HEK293 (cell line): ENCODE results near the gene ENO4.
A peak's percentile ranks its signal among the peaks of the same experiment; 100 is the strongest.

Experiments
- CTCF ChIA-PET: fragments of 350-600 bp; formaldehyde crosslinking; extraction: SDS; loops from one replicate; lab custom pipeline; 2021; ENCODE audit warnings: antibody characterized with exemption; lab: Yijun Ruan, JAX
- POLR2A ChIA-PET: fragments of 300-600 bp; formaldehyde crosslinking; extraction: SDS; loops from one replicate; lab custom pipeline; 2020; ENCODE audit warnings: antibody characterized with exemption, inconsistent platforms; lab: Yijun Ruan, JAX
- H3K27ac ChIP-seq: fragments of 200-500 bp; sonication (Bioruptor generic); 2 replicates; pipeline ENCODE4 v1.5.1; 2014; ENCODE audit warnings: low read depth, low read length, control low read depth, inconsistent platforms; ENCODE audit errors: extremely low read depth
- H3K36me3 ChIP-seq, 2 experiments: fragments of 200-500 bp in 1 of 2; sonication (Bioruptor generic) in 1 of 2; 1 replicate in 1 of 2; 2 replicates in 1 of 2; pipeline ENCODE4 v1.5.1; 2014 to 2017; ENCODE audit warnings: inconsistent platforms in 2 of 2, low read length in 2 of 2; ENCODE audit not compliant: control insufficient read depth in 2 of 2, insufficient read depth in 1 of 2
- H3K4me1 ChIP-seq: fragments of 200-500 bp; sonication (Bioruptor generic); 2 replicates; pipeline ENCODE4 v1.5.1; 2014; ENCODE audit warnings: mild to moderate bottlenecking, low read length, inconsistent platforms; ENCODE audit not compliant: control insufficient read depth, insufficient read depth
- H3K4me3 ChIP-seq: 2 replicates; pipeline ENCODE4 v1.5.1; 2011; ENCODE audit warnings: low read depth, mild to moderate bottlenecking, control low read depth, low read length, moderate library complexity
- H3K9me3 ChIP-seq: fragments of 200-500 bp; sonication (Bioruptor generic); 2 replicates; pipeline ENCODE4 v1.5.1; 2014; ENCODE audit warnings: low read depth, low read length, inconsistent platforms; ENCODE audit not compliant: control insufficient read depth, insufficient read depth
- BCL6B ChIP-seq: fragments of 450-650 bp; formaldehyde crosslinking; IDR thresholded peaks from 2 replicates; pipeline ENCODE4 v1.5.1; 2017; ENCODE audit warnings: missing biosample characterization, missing genetic modification characterization
- CTCF ChIP-seq: fragments of 450-650 bp; formaldehyde crosslinking; IDR thresholded peaks from 2 replicates; pipeline ENCODE4 v1.5.1; 2016; ENCODE audit warnings: missing biosample characterization, missing genetic modification characterization
- IKZF3 ChIP-seq: fragments of 450-650 bp; IDR thresholded peaks from 2 replicates; pipeline ENCODE4 v1.5.0; 2018; ENCODE audit warnings: missing biosample characterization, mild to moderate bottlenecking, missing genetic modification characterization, moderate library complexity
- PATZ1 ChIP-seq: fragments of 450-650 bp; formaldehyde crosslinking; IDR thresholded peaks from 2 replicates; pipeline ENCODE4 v1.5.1; 2016; ENCODE audit warnings: missing biosample characterization, missing genetic modification characterization
- PRDM10 ChIP-seq: fragments of 450-650 bp; formaldehyde crosslinking; IDR thresholded peaks from 2 replicates; pipeline ENCODE4 v1.5.1; 2016; ENCODE audit warnings: missing biosample characterization, missing genetic modification characterization
- SALL2 ChIP-seq: fragments of 450-650 bp; formaldehyde crosslinking; IDR thresholded peaks from 2 replicates; pipeline ENCODE4 v1.5.0; 2017; ENCODE audit warnings: missing biosample characterization, mild to moderate bottlenecking, missing genetic modification characterization, borderline replicate concordance
- TRIM28 ChIP-seq: IDR thresholded peaks from 2 replicates; pipeline ENCODE4 v1.6.1; 2011; ENCODE audit warnings: low read length, control low read depth, borderline replicate concordance
- ZIC2 ChIP-seq: fragments of 450-650 bp; formaldehyde crosslinking; IDR thresholded peaks from 2 replicates; pipeline ENCODE4 v1.5.1; 2016; ENCODE audit warnings: missing biosample characterization, missing genetic modification characterization
- ZNF121 ChIP-seq: fragments of 450-650 bp; formaldehyde crosslinking; IDR thresholded peaks from 2 replicates; pipeline ENCODE4 v1.5.1; 2016; ENCODE audit warnings: missing biosample characterization, missing genetic modification characterization
- ZNF2 ChIP-seq: fragments of 450-650 bp; formaldehyde crosslinking; IDR thresholded peaks from 2 replicates; pipeline ENCODE4 v1.5.1; 2016; ENCODE audit warnings: missing biosample characterization, missing genetic modification characterization
- ZNF302 ChIP-seq: fragments of 450-650 bp; formaldehyde crosslinking; IDR thresholded peaks from 2 replicates; pipeline ENCODE4 v1.5.1; 2016; ENCODE audit warnings: missing biosample characterization, missing genetic modification characterization, low read depth
- ZNF341 ChIP-seq: fragments of 450-650 bp; formaldehyde crosslinking; IDR thresholded peaks from 2 replicates; pipeline ENCODE4; 2016; ENCODE audit warnings: low read depth, missing biosample characterization, missing genetic modification characterization
- ZNF610 ChIP-seq: fragments of 450-650 bp; formaldehyde crosslinking; IDR thresholded peaks from 2 replicates; pipeline ENCODE4 v1.5.1; 2016; ENCODE audit warnings: missing biosample characterization, missing genetic modification characterization, borderline replicate concordance
- ZNF654 ChIP-seq: fragments of 450-650 bp; formaldehyde crosslinking; IDR thresholded peaks from 2 replicates; pipeline ENCODE4 v1.5.1; 2016; ENCODE audit warnings: low read depth, missing biosample characterization, missing genetic modification characterization
- ZNF660 ChIP-seq: fragments of 450-650 bp; IDR thresholded peaks from 2 replicates; pipeline ENCODE4 v1.5.1; 2018; ENCODE audit warnings: missing biosample characterization, mild to moderate bottlenecking, missing genetic modification characterization
- ZNF785 ChIP-seq: fragments of 450-650 bp; formaldehyde crosslinking; IDR thresholded peaks from 2 replicates; pipeline ENCODE4 v1.5.1; 2016; ENCODE audit warnings: missing biosample characterization, missing genetic modification characterization

ENO4 gene

DNA sequence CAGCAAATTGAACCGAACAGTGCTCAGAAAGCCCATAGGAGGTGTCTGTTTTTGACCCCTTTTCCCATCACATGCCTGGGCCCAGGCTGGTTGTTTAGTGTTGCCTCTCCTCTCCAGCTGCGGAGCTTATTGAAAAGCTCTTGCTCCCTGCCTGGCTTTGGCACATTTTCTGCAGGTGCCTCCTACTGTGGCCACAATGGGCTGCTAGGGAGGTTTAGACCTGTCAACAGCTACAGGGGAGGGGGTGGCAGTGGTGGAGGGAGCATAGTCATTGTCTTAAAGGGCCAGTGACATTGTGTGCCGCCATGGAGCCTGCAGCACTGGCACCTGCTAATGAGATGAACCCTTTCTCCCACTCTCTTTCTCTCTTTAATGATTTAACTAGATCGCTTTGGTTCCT lies 13.2 kb upstream of the ENO4 start:
- Histone ChIP-seq H3K27ac (no peak overlapping the region), H3K4me3 (no peak overlapping the region), H3K9me3 (no peaks in the 10 kb centered on the region)
- ChIA-PET POLR2A (no interaction called here), CTCF (interaction anchor here (0.6 to 2.6 kb wide), 8 partner anchors 10 to 599 kb away, joined by 3 to 9 read pairs (median 3); no protein-coding TSS in a partner anchor)
- TF ChIP-seq ZNF302 (no peak), ZNF341 (tag by site-specific recombination) (peak; percentile 58), ZNF121 (tag by site-specific recombination) (no peak), ZIC2 (tag by site-specific recombination) (peak; percentile 98)
- TF ChIP-seq, all 188 proteins: peak for 2
- no peaks in the 10 kb centered on the region for H3K4me1 ChIP-seq
- no peaks in the 10 kb centered on the region for H3K36me3 ChIP-seq

- no peaks in the 10 kb centered on the region for H3K4me1 ChIP-seq
- POLR2A ChIA-PET, result no interaction called here
- CTCF ChIA-PET, result interaction anchor here (0.7 to 2.6 kb wide), 4 partner anchors 28 to 338 kb away, joined by 3 to 9 read pairs (median 5); no protein-coding TSS in a partner anchor
Measured at GRCh38 chr10:116836902-116837523, 12.3 kb upstream of the ENO4 start.

DNA sequence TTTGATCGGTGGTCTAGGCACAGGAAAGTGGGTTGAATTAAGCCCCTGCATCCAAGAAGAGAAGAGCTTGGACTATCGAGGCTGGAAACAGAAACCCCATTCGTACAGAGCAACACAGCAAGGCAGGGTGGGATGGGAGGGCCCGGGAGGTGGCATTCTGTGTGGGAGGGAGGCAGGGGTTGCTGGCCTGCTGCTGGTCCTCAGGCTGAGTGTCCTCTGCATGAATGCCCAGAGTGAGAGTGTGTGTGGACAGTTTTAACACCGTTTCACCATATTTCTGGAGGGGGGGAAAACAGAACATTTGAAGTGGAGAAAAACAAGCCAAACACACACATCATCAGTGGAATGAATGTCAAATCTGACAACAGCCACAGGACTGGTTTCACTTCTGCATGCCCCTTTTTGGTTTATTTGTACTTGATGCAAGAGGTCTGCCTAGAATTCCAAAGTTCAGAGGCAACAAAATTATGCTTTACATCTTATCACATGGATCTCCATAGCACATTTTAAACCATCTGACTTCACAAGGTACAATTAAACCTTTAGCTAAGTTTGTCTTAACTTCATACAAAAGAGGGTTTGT lies 11.1 kb upstream of the ENO4 start:
- POLR2A ChIA-PET, result interaction anchor here (1.6 kb wide), 1 partner anchor 11 kb away, joined by 7 read pairs; the partner anchor contains the start of gene ENO4
- CTCF ChIA-PET, result interaction anchor here (0.6 to 2.6 kb wide), 4 partner anchors 328 to 337 kb away, joined by 3 to 9 read pairs (median 5); no protein-coding TSS in a partner anchor
- no peak for TF ChIP-seq PRDM10 (tag by site-specific recombination)
- no peak for TF ChIP-seq TRIM28
- no peak for TF ChIP-seq IKZF3
- TF ChIP-seq ZNF660, result no peak
- TF ChIP-seq ZNF2 (tag by site-specific recombination), result no peak
- no peak for TF ChIP-seq ZNF610 (tag by site-specific recombination)
- TF ChIP-seq PATZ1, result no peak
- no peak for TF ChIP-seq ZNF785
- TF ChIP-seq SALL2, result no peak
- no peak for TF ChIP-seq ZIC2 (tag by site-specific recombination)

More at GRCh38 chr10:116836902-116837523, 12.3 kb upstream of the ENO4 start:
- TF ChIP-seq BCL6B (tag by site-specific recombination) (no peak), CTCF (tag by site-specific recombination) (peak; percentile 32; the same call in 1 of the 2 replicates), ZNF660 (peak; percentile 80; the same call in 1 of the 2 replicates), ZNF654 (peak; percentile 36)
- Histone ChIP-seq H3K36me3 (no peaks in the 10 kb centered on the region), H3K4me3 (no peak overlapping the region), H3K9me3 (no peaks in the 10 kb centered on the region), H3K27ac (no peak overlapping the region)

More for the DNA sequence above, 11.1 kb upstream of the ENO4 start:
- H3K27ac ChIP-seq, result no peak overlapping the region
- no peak overlapping the region for H3K4me3 ChIP-seq
- no peaks in the 10 kb centered on the region for H3K9me3 ChIP-seq
- no peaks in the 10 kb centered on the region for H3K36me3 ChIP-seq
- no peaks in the 10 kb centered on the region for H3K4me1 ChIP-seq
